Sigmoid colon (tissue), 7 donors: Measurements from ENCODE around the gene VMAC. TPM values are rescaled to one million over a fixed set of nuclear protein-coding genes. Genes with fewer than 3 reads are reported as not detected.

Source experiments
- DNase-seq: peaks from one replicate; pipeline ENCODE4 v3.0.0-alpha.2; 2019
- H3K27ac ChIP-seq, 4 donors: fragments of 200-600 bp; sonication (generic); one replicate each; pipeline ENCODE4 v1.5.1; 2016 to 2019; ENCODE audit warnings: mild to moderate bottlenecking in 1 of 4
- H3K27me3 ChIP-seq, 3 donors: fragments of 200-600 bp; sonication (generic); one replicate each; pipeline ENCODE4 v1.5.1; 2019; ENCODE audit warnings: mild to moderate bottlenecking in 1 of 3
- H3K36me3 ChIP-seq, 4 donors: fragments of 200-600 bp; sonication (generic); one replicate each; pipeline ENCODE4 v1.5.1; 2016 to 2019
- H3K4me1 ChIP-seq, 4 donors: fragments of 200-600 bp; sonication (generic); one replicate each; pipeline ENCODE4 v1.5.1; 2017 to 2019
- H3K4me3 ChIP-seq, 4 donors: fragments of 200-600 bp; sonication (generic); one replicate each; pipeline ENCODE4 v1.5.1; 2017 to 2019; ENCODE audit warnings: mild to moderate bottlenecking in 2 of 4, moderate library complexity in 1 of 4
- H3K9me3 ChIP-seq, 4 donors: fragments of 200-600 bp in 3 of 4; sonication (generic) in 3 of 4; one replicate each; pipeline versions ENCODE4 v1.5.1 to v1.6.1; 2013 to 2019
- EP300 ChIP-seq, 4 donors: sonication (generic); formaldehyde crosslinking; IDR thresholded peaks; one replicate each; pipeline ENCODE4 v1.6.1; 2017; ENCODE audit warnings: antibody characterized with exemption in 4 of 4
- POLR2A ChIP-seq, 2 donors: fragments of 450-650 bp; IDR thresholded peaks; one replicate each; pipeline ENCODE4 v1.6.1; 2016; ENCODE audit warnings: antibody characterized with exemption in 2 of 2, mild to moderate bottlenecking in 2 of 2, moderate library complexity in 2 of 2
- POLR2AphosphoS5 ChIP-seq, 4 donors: sonication (generic); formaldehyde crosslinking; IDR thresholded peaks; one replicate each; pipeline ENCODE4 v1.6.1; 2017; ENCODE audit warnings: antibody characterized with exemption in 4 of 4
- WGBS, 2 donors: extraction: QIAGEN DNeasy Blood & Tissue Kit; methylation state at CpG; one replicate each; pipeline ENCODE4 v1.1.7; 2013; 5-methylcytosine and 5-hydroxymethylcytosine counted together
- intact Hi-C: fragments of 100-400 bp; cut with DNase I; formaldehyde crosslinking; loops from one replicate; pipeline ENCODE4 v1.15.1; 2023
- polyA plus RNA-seq, 3 donors: library from polyadenylated mRNA; stranded (reverse); fragments of 200-250 nt; gene quantifications; one replicate each; pipeline ENCODE4 v1.2.3, GENCODE V29; 2013
- total RNA-seq, 4 donors: library from RNA; depleted of rRNA; stranded (reverse); fragments of >200 nt; gene quantifications; one replicate each; pipeline ENCODE4 v1.1.0, GENCODE V29; 2016
- TF ChIP-seq, protein P1 (sequence below), 4 experiments: fragments of 450-650 bp in 3 of 4; fragments of 200-600 bp in 1 of 4; IDR thresholded peaks; one replicate each; pipeline ENCODE4 v1.5.1; 2016 to 2019; ENCODE audit warnings: antibody characterized with exemption in 4 of 4, mild to moderate bottlenecking in 3 of 4, moderate library complexity in 2 of 4
- donor health status: healthy with polysubstance abuse.
- donor health status: Bipolar disorder and iron deficiency.
- donor health status: healthy.

The VMAC gene
- total and polyA plus RNA-seq, 7 donors: 1.6 to 14.4 (median 6.4) TPM

DNA sequence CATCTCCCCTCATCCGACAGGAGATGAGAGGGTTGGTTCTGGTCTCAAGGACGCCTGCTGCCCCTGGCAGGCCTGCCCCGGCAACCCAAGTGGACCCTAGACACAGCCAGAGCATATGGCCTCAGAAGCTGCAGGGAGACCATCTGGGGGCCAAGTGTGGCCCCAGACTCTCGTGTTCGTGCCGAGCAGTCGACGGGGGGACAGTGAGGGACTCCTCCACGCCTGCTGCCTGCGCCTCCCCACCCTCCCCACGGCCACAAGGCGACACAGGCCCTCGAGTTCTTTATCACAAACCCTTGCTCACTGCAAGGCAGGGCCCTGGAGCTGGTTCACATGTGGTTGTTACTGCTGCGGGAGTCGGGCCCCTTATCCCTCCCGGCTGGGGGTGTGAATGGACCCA is 18.7 kb downstream of the VMAC start:
- Histone ChIP-seq H3K27ac (no peak overlapping the region), H3K36me3 (peaks cover 50 to 92% (median 63%) of the 10 kb centered on the region in 4 donors), H3K4me1 (peaks cover 3 to 39% (median 33%) of the 10 kb centered on the region in 4 donors), H3K9me3 (no peaks in the 10 kb centered on the region), H3K27me3 (no peaks in the 10 kb centered on the region), H3K4me3 (no peak overlapping the region)
- WGBS, 2 donors: 96 to 97% methylated on average over 16 of the region's 16 CpGs
- no peak for DNase-seq
- TF ChIP-seq POLR2A (IDR thresholded peaks at IDR 0.05) (no peak), POLR2AphosphoS5 (IDR thresholded peaks at IDR 0.05) (no peak), EP300 (IDR thresholded peaks at IDR 0.05) (no peak)
- TF ChIP-seq, protein P1, sequence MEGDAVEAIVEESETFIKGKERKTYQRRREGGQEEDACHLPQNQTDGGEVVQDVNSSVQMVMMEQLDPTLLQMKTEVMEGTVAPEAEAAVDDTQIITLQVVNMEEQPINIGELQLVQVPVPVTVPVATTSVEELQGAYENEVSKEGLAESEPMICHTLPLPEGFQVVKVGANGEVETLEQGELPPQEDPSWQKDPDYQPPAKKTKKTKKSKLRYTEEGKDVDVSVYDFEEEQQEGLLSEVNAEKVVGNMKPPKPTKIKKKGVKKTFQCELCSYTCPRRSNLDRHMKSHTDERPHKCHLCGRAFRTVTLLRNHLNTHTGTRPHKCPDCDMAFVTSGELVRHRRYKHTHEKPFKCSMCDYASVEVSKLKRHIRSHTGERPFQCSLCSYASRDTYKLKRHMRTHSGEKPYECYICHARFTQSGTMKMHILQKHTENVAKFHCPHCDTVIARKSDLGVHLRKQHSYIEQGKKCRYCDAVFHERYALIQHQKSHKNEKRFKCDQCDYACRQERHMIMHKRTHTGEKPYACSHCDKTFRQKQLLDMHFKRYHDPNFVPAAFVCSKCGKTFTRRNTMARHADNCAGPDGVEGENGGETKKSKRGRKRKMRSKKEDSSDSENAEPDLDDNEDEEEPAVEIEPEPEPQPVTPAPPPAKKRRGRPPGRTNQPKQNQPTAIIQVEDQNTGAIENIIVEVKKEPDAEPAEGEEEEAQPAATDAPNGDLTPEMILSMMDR (IDR thresholded peaks at IDR 0.05): no peak
- intact Hi-C loops: no loop called here

DNA sequence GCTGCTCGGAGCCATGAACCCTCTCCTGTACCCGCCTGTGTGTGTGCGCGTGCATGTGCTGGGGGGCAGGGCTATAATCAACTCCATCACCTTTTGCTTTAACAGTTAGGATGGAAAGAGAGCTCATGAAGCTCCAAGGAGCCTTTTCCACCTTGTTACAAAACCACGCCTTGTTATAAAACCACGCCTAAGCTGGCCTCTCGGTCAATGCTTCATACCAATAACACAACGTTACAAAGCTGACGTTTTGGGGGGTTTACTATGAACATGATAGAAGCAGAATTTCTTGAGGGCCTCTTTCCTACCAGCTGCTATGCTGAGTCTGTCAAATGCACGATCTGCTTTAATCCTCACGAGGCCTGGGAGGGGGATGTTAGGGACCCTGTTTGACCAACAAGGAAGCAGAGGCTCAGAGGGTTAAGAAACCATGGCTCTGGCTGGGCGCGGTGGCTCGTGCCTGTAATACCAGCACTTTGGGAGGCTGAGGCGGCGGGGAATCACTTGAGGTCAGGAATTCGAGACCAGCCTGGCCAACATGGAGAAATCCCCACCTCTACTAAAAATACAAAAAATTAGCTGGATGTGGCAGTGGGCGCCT is 21.3 kb downstream of the VMAC start:
- 29 to 74% methylated on average over 18 of the region's 18 CpGs for WGBS, 2 donors
- Histone ChIP-seq H3K9me3 (no peaks in the 10 kb centered on the region), H3K36me3 (peaks cover 44 to 92% (median 56%) of the 10 kb centered on the region in 4 donors), H3K4me1 (peaks cover 3 to 57% (median 33%) of the 10 kb centered on the region in 4 donors), H3K27ac (peak overlapping the region; percentile 74 to 85 (median 80)), H3K27me3 (no peaks in the 10 kb centered on the region), H3K4me3 (no peak overlapping the region)
- DNase-seq: no peak
- intact Hi-C loops: no loop called here
- TF ChIP-seq EP300 (IDR thresholded peaks at IDR 0.05) (no peak), POLR2A (IDR thresholded peaks at IDR 0.05) (no peak), POLR2AphosphoS5 (IDR thresholded peaks at IDR 0.05) (no peak)
- TF ChIP-seq, protein P1 (IDR thresholded peaks at IDR 0.05): no peak

DNA sequence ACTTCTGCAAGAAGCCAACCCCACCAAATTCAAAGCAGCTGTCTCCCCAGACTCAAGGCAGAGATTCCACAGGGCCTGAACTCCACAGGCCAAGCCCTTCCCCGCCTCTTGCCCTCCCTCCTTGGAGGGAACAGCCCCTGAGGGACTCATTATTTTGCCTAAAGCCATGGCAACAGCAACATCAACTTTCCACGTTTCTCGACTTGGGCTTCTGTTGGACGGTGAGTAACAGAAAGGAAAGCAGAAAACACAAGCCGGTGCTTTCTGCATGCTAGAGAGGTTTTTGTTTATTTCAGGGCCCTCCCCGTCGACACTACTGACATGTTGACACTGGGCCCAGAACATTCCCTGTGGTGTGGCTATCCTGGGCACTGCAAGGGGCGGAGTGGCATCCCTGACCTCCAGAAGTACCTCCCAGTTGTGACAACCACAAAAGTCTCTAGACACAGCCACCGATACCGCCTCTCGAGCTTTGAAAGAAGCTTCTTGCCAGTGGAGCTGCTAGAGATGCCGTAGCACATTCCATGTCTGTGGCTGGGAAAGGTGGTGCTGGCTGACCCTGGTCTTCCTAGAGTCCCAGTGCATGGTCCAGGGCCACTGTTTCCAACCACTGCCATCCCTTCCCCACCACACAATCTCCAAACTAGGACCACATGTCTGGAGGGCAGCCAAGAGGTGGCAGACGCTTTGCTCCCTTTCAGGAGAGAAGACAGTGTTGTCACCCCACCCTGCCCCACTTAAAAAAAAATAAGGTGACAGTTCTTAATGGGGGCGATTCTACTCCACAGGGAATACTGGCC is 22.2 kb downstream of the VMAC start:
- peak overlapping the region; percentile 74 to 85 (median 80) for H3K27ac ChIP-seq
- peak in 3 of 4 donors; percentile 32 to 70 (median 60) for TF ChIP-seq POLR2AphosphoS5 (IDR thresholded peaks at IDR 0.05)
- TF ChIP-seq, protein P1 (IDR thresholded peaks at IDR 0.05): no peak
- H3K9me3 ChIP-seq: no peaks in the 10 kb centered on the region
- intact Hi-C loops: no loop called here
- peaks cover under 1 to 60% (median 38%) of the 10 kb centered on the region in 4 donors for H3K4me1 ChIP-seq
- H3K4me3 ChIP-seq: no peak overlapping the region
- no peaks in the 10 kb centered on the region for H3K27me3 ChIP-seq
- H3K36me3 ChIP-seq: peaks cover 44 to 92% (median 53%) of the 10 kb centered on the region in 4 donors
- DNase-seq: peak; percentile 90
- WGBS, 2 donors: 79 to 85% methylated on average over 14 of the region's 14 CpGs

DNA sequence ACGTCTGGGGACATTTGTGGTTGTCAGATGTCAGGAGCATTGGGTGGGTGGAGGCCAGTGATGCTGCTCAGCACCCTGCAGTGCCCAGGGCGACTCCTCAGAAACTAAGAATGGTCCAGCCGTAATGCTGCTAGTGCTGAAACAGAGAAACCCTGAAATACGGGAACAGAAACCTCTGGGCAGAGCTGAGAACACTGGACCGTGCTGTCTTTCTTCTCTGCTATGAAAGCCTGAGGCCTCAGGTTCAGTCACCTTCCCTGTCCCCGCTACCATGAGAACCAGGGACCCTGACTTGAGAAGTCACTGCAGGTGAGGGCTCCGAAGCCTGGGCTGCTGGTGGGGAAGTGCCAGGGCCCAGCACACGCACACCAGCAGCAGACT is 22.8 kb downstream of the VMAC start:
- Histone ChIP-seq H3K9me3 (no peaks in the 10 kb centered on the region), H3K27me3 (no peaks in the 10 kb centered on the region), H3K4me3 (no peak overlapping the region), H3K36me3 (peaks cover 41 to 92% (median 51%) of the 10 kb centered on the region in 4 donors), H3K4me1 (peaks cover 0 to 66% (median 44%) of the 10 kb centered on the region in 4 donors), H3K27ac (peak overlapping the region; percentile 74 to 85 (median 80))
- WGBS, 2 donors: 83 to 94% methylated on average over 8 of the region's 8 CpGs
- DNase-seq: no peak
- TF ChIP-seq POLR2A (IDR thresholded peaks at IDR 0.05) (no peak), EP300 (IDR thresholded peaks at IDR 0.05) (no peak), POLR2AphosphoS5 (IDR thresholded peaks at IDR 0.05) (no peak)
- TF ChIP-seq, protein P1 (IDR thresholded peaks at IDR 0.05): no peak
- intact Hi-C loops: no loop called here
